Subcutaneous preadipocyte (primary cell): Measurements from ENCODE around the gene LAG3. TPM values are rescaled to one million over a fixed set of nuclear protein-coding genes. Genes with fewer than 3 reads are reported as not detected.

ENCODE experiments used
- total RNA-seq: library from RNA; depleted of rRNA; stranded (reverse); fragments of >200 nt; gene quantifications from 2 replicates; pipeline ENCODE4 v1.2.3, GENCODE V29; 2012

The LAG3 gene
- not detected in 2 replicates for total RNA-seq

GRCh38 chr12:6772331-6772695 lies at the start of gene LAG3:
LAG3 (plus strand) TSS chr12:6772520; CDS start chr12:6772853, 333 bp downstream.

DNA sequence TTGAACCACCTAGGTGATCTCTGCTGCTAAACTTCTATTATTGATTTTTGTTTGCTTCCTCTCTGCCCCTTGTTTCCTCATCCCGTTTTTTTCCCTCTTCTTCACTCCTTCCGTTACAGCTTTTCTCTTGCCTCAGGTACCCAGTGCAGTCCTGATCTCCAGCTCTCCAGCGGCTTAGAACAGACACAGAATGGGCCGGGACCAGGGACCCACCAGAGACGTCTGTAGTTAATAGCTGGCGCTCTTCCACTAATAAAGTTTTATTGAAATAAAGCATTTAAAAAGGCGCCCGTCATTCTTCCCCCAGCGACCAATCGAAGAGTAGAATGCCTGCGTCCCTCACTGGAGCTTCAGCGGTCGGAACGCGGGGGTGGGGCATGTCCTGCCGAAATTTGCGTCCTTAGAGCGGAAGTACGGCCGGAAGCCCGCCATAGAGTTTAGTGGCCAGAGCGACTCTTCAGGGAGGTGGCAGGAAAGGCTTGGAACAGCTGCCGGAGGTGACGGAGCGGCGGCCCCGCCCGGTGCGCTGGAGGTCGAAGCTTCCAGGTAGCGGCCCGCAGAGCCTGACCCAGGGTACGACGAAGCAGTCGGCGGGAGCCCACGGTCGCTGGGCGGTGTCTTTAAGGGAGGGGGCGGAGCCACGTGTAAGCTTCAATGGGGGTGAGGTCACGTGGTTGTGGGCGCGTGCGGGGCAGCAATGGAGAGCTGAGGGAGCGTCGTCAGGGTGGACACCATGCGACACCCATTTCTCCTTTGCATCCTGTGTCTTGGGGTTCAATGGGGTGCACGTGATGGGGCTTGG lies 48.5 kb upstream of the LAG3 start, which contains the start of gene COPS7A:
COPS7A (plus strand) TSS at position 440 of the 802 bp plus-strand sequence. CDS start 611 bp downstream, outside the sequence.

DNA sequence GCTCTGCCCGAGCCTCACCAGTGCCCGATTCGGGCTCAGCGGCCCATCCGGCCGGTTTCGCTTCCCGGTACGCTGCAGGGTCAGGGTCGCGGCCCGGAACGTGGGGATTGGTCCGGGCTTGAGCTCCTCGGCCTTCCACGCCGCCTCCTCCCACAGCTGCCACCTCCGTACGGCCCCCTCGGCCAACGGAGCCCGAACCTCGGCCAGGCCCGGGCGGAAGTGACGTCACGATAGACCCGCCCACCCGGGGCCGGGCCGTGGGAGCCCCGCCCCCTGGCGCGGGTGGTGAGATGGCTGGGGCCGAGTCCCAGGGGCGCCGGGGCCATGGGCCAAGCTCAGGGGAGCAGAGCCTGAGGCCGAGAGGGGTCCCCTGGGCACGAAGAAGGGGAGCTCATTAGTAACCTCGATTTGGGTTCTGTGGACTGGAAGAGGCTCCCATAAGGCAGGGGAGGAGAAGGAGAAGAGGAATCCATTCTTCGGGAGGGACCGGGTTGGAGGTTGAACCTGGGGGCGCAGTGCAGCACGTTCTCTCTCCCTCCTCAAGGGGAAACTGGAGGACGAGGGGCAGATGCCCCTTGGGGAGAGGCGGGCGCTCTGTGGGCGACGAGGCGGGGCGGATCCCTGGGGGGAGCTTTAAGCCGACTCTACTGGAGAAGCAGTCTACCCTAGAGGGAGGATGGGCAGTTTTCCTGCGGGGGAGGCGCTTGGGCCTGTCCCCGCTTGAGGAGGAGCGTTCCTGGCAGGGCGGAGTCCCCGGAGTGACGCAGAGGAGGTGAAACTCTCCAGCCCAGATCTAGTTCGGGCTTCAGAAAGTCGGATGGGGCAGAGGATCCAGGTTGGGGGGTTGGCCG lies 19.2 kb upstream of the LAG3 start, which contains the start of gene MLF2:
MLF2 (minus strand) TSS at position 221 of the 851 bp plus-strand sequence. CDS start 807 bp downstream, outside the sequence.

DNA sequence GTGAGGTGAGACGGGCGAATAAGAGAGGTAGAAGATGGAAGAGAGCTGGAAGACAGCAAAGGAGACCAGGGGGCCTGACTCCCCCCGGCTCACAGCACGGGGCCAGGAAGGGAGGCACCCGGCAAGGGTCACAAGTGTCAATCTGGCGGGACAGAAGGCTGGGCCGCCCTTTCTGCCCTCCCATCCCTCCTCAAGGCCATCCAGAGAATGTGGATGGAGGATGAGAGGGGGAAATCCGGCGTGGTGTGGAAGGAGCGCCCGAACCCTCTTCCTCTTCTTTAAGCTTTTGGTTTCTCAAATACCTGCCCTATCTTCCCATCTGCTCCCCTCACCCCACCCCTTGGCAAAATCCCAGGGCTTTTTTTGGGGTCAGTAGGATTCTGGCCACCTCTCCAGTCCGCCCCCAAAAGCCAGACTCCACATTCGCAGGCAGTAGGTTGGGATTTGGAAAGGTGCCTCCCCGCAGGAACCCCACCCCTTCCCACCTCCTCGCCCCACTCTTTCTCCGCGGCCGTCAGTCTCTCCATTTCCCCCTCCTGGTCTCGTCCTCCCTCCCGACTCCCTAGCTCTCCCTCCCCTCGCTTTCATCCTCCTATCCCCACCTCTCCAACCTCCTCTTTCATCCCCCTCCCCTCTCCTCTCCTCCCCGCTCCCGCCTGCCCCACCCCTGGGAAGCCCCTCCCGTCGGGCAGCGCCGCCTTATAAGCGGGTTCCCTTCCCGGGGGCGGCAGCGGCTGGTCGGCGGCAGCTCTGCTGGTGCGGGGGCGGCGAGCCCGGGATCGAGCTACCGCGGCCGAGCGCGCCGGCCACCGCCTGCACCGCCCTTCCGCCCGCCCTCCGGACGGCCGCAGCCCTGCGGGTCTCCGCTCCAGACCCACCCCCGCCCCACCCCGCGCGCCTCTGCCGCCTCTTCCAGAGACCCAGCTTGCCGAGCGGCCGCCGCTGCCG lies 6.4 kb upstream of the LAG3 start, which contains the start of gene PTMS:
PTMS (plus strand) TSS at position 730 of the 948 bp plus-strand sequence. CDS start 343 bp downstream, outside the sequence.

GRCh38 chr12:6788972-6789924 lies 16.9 kb downstream of the LAG3 start, which contains the start of gene CD4:
CD4 (plus strand) TSS chr12:6789528; CDS start chr12:6800139, 10,611 bp downstream.

DNA sequence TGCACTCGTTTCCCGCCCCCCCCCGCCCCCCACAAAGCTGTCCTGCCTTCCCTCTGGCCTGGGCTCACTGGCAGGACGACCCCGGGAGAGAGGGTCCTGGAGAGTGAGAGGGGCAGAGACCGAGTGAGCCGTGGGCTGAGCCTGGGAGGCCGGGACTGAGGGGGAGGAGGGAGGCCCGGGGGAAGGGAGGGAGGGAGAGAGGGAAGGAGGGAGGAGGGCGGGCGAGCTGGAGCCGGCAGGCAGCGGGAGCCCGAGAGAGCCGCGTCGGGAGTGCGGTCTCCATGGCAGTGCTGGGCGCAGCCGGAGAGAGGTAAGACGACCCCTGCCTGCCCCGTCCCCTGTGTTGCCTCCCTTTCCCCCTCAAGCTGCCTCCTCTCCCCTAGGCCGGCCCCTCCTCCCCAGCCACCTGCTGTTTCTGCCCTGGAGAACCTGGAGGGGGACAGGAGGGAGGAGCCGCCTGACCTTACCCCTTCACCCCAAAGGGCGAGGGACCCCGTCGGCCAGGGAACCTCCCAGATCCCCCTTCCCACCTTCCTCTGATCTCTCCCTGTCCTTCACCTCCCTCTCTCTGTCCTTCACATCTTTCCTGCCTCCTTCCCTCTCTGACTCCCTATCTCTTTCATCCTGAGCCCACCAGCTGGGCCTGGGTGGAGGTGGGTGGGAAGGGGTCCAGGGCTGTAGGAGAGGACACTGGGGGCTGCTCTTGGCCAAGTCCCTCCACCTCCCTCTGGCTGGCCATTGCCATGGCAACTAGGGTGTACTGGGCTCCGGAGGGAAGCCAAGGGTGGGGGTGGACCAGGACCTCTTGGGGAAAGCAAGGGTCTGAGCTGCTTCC lies 49.5 kb downstream of the LAG3 start, which contains the start of gene GPR162:
GPR162 (plus strand) TSS at position 231 of the 835 bp plus-strand sequence. CDS start 2,078 bp downstream, outside the sequence.

Other genes starting within 250 kb of the LAG3 start
- 8,341 and 11,860 TPM in 2 replicates for gene GAPDH, start 238.0 kb upstream of the LAG3 start, total RNA-seq
- gene IFFO1, start 216.5 kb upstream of the LAG3 start, total RNA-seq = 11.0 and 14.5 TPM in 2 replicates
- 22.4 and 33.8 TPM in 2 replicates for gene NOP2, start 204.2 kb upstream of the LAG3 start, total RNA-seq
- gene CHD4, start 165.1 kb upstream of the LAG3 start, total RNA-seq = 165 and 208 TPM in 2 replicates
- not detected in 2 replicates for gene LPAR5, start 136.6 kb upstream of the LAG3 start, total RNA-seq
- gene ACRBP, start 125.1 kb upstream of the LAG3 start, total RNA-seq = 0.78 and 1.1 TPM in 2 replicates
- gene ING4, start 109.4 kb upstream of the LAG3 start, total RNA-seq = 13.5 and 21.7 TPM in 2 replicates
- 16.9 and 17.8 TPM in 2 replicates for gene ZNF384, start 83.1 kb upstream of the LAG3 start, total RNA-seq
- gene PIANP, start 71.7 kb upstream of the LAG3 start, total RNA-seq = under 0.01 TPM in 1 of 2 replicates, not detected in the other
- gene COPS7A, start 48.5 kb upstream of the LAG3 start, total RNA-seq = 97.4 TPM in 2 replicates
- gene MLF2, start 19.4 kb upstream of the LAG3 start, total RNA-seq = 133 and 141 TPM in 2 replicates
- 62.9 and 72.0 TPM in 2 replicates for gene PTMS, start 6.2 kb upstream of the LAG3 start, total RNA-seq
- under 0.01 and 0.73 TPM in 2 replicates for gene CD4, start 17.0 kb downstream of the LAG3 start, total RNA-seq
- 0.73 and 1.2 TPM in 2 replicates for gene GPR162, start 49.3 kb downstream of the LAG3 start, total RNA-seq
- gene P3H3, start 55.9 kb downstream of the LAG3 start, total RNA-seq = 44.1 and 49.3 TPM in 2 replicates
- gene GNB3, start 68.4 kb downstream of the LAG3 start, total RNA-seq = 1.1 and 2.2 TPM in 2 replicates
- 29.4 and 36.4 TPM in 2 replicates for gene CDCA3, start 78.8 kb downstream of the LAG3 start, total RNA-seq
- gene USP5, start 79.6 kb downstream of the LAG3 start, total RNA-seq = 86.7 and 96.4 TPM in 2 replicates
- 941 and 1,349 TPM in 2 replicates for gene TPI1, start 95.0 kb downstream of the LAG3 start, total RNA-seq
- gene SPSB2, start 100.8 kb downstream of the LAG3 start, total RNA-seq = 4.0 and 4.9 TPM in 2 replicates
- 5.1 TPM in 2 replicates for gene LRRC23, start 132.3 kb downstream of the LAG3 start, total RNA-seq
- 6.6 and 9.0 TPM in 2 replicates for gene ENO2, start 142.1 kb downstream of the LAG3 start, total RNA-seq
- gene ATN1, start 155.4 kb downstream of the LAG3 start, total RNA-seq = 10.3 and 11.7 TPM in 2 replicates
- gene RNU7-1, start 171.3 kb downstream of the LAG3 start, total RNA-seq = not detected in 2 replicates
- gene C12orf57, start 171.5 kb downstream of the LAG3 start, total RNA-seq = 37.7 and 63.9 TPM in 2 replicates
- not detected in 2 replicates for gene PTPN6, start 178.8 kb downstream of the LAG3 start, total RNA-seq
- gene PHB2, start 198.1 kb downstream of the LAG3 start, total RNA-seq = 213 and 237 TPM in 2 replicates
- gene EMG1, start 198.4 kb downstream of the LAG3 start, total RNA-seq = 44.5 and 46.1 TPM in 2 replicates
- gene LPCAT3, start 246.0 kb downstream of the LAG3 start, total RNA-seq = 24.3 and 27.8 TPM in 2 replicates